Erythroblast (primary cell): ENCODE results near the gene TSPAN2.

Source experiments
- DNase-seq, 2 experiments: peaks; one replicate each; lab custom pipeline; 2025; lab: John Stamatoyannopoulos, UW
- GATA1 ChIP-seq: IDR thresholded peaks from 2 replicates; pipeline ENCODE4 v1.6.1; 2011; ENCODE audit warnings: low read depth, mild to moderate bottlenecking, control low read depth, low read length, moderate library complexity
- POLR2A ChIP-seq: IDR thresholded peaks from 2 replicates; pipeline ENCODE4 v1.6.1; 2011; ENCODE audit warnings: mild to moderate bottlenecking, low read length

The TSPAN2 gene

DNA sequence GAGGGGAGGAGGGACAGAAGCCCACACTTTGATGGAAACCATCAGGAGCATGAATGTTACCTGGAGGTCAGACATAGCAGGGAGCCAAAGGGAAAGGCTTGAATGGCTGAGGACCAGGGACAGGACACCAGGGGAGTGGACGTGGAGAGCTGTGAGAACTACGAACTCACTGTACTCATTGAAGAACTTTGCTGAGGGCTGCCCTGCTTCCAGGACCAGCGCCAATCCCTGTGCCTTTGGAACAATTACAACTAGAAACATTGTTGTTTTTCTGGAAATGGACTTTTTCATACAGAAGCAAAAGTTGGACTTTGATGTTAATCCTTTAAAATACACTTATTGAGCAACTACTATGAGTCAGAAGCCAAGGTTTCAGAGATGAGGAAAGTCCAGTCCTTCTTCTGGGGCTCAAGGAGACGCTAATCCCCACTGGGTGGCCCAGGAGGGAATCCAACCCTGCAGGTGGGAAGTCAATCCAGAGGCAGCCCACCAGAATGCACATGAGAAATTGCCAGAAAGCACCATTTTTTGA, 12.9 kb downstream of the TSPAN2 start:
- TF ChIP-seq POLR2A (no peak), GATA1 (no peak)
- no peak for DNase-seq

- TF ChIP-seq GATA1, result no peak
- TF ChIP-seq POLR2A, result no peak
- DNase-seq, result no peak
These were observed 14.3 kb downstream of the TSPAN2 start for GRCh38 chr1:115074839-115075534.

GRCh38 chr1:115073298-115074087, 15.8 kb downstream of the TSPAN2 start:
- TF ChIP-seq GATA1 (no peak), POLR2A (no peak)
- DNase-seq, result no peak

DNA sequence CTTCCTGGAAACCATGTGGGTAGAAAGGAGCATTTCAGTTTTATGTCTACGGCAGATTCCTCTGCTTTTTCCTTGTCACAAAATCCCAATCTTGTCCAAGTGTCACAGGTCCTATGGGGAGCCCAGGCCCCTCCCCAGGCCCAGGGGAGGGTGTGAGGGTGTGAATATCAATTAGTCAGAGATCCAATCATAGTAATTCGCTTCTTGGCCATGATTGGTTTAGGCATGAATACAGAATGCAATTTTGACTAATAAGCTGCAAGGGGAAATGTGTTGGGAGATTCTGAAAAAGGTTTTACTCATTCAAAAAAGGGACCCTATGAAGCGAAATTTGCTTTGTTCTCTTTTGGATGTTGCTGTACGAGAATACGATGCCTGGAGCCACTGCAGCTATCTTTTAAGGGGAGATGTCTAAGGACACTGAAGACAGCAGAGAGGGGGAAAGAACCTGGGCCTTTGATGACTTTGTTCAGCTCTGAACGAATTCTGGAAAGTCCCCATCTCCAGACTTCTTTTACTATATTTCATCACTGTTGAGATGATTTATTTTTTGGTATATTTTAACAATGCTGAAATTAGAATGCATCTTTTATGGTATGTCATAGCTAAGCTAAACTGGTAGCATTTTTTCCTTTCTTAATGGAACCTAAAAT, 18.2 kb downstream of the TSPAN2 start:
- DNase-seq, result no peak
- no peak for TF ChIP-seq POLR2A
- no peak for TF ChIP-seq GATA1

GRCh38 chr1:115069659-115070308, 19.5 kb downstream of the TSPAN2 start:
- no peak for DNase-seq
- TF ChIP-seq POLR2A (no peak), GATA1 (no peak)

- DNase-seq, result no peak
These were observed 20.3 kb downstream of the TSPAN2 start for GRCh38 chr1:115068826-115069585.

DNA sequence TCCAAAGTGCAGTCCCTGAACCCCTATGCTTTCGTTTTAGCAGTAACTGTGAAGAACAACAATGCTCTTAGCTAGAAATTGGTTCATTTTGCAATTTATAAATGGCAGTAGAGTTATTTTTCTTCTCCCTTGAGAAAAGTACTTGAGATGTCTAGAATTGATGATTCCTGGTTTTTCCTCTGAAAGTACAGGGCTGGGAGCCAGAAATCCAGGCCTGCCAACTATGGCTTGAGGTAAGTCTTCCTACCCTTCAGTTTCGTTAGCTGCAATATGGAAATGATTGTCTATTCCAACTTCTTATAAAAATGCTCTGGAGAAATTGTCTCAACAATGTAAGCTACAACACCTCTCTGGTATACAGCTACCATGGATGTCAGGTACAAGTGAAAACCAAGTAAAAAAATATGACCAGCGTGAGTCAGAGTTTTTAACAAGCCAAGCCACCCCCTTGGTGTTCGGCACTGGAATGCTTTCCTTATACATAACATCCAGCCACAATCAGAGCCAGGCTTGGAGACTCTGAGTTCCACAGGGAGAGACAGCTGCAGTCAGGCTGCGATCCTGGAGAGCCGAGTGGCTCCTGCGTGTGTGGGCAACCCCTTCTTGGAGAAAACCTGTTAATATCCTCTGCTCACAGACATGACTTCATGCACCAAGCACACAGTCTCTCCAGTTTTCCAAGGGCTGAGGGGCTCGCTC, 22.0 kb downstream of the TSPAN2 start:
- no peak for TF ChIP-seq POLR2A
- no peak for TF ChIP-seq GATA1
- DNase-seq, result no peak

More at GRCh38 chr1:115068826-115069585, 20.3 kb downstream of the TSPAN2 start:
- TF ChIP-seq POLR2A (no peak), GATA1 (no peak)

- DNase-seq, result no peak
- TF ChIP-seq POLR2A, result no peak
- no peak for TF ChIP-seq GATA1
These were observed 24.3 kb downstream of the TSPAN2 start for GRCh38 chr1:115065021-115065420.

DNA sequence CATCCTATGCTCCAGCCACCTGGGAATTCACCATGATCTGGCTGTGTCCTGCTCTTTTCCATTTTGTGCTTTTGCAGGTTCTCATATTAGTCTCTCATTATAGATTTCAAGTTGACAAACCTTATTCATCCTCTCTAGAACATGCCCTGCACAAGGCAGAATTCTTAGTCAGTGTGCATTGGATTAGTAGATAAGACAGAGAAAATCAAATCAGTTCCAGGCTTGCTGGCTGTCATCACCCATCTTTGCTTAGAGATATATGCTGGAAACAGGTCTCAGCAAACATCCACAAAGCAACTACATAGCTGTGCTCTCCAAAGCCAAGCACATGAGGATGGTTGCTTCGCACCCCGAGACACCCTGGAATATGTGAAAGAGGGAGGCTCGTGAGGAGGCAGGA, 24.8 kb downstream of the TSPAN2 start:
- no peak for DNase-seq
- TF ChIP-seq GATA1 (no peak), POLR2A (no peak)

DNA sequence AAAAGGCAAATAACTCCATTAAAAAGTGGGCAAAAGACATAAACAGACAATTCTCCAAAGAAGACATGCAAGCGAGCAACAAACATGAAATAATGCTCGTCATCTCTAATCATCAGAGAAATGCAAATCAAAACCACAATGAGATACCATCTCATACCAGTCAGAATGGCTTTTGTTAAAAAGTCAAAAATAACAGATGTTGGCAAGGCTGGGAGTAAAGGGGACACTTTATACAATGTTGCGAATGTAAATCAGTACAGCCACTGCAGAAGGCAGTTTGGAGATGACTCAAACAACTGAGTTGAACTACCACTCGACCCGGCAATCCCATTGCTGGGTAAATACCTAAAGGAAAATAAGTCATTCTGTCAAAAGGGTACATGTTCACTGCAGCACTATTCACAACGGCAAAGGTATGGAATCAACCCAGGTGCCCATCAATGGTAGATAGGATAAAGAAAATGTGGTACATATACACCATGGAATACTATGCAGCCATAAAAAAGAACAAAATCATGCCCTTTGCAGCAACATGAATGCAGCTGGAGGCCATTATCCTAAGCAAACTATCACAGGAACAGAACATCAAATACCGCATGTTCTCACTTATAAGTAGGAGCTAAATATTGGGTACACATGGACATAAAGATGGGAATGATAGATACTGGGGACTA, 25.9 kb downstream of the TSPAN2 start:
- no peak for TF ChIP-seq GATA1
- no peak for TF ChIP-seq POLR2A
- DNase-seq, result no peak

GRCh38 chr1:115062542-115063004, 26.7 kb downstream of the TSPAN2 start:
- no peak for DNase-seq
- no peak for TF ChIP-seq GATA1
- TF ChIP-seq POLR2A, result no peak

DNA sequence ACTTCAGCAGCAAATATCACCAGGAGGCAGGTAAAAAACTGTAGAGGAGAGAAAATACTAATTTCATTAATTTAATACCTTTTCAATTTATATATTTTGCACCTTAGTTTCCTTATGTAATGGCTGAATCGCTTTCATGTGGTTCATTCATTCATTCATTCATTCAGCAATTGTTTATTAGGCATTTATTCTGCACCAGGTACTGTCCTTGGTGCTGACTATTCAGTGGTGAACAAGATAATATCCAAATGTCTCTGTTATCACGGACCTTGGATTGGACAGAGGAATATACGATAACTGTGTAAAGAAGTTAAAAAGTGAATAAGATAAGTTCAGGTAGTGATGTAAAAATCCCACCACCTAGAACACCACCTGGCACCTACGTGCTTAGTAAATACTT, 28.8 kb downstream of the TSPAN2 start:
- no peak for TF ChIP-seq GATA1
- no peak for TF ChIP-seq POLR2A
- DNase-seq, result no peak
